Breast epithelium (tissue), 3 donors: ENCODE results near the gene FGF5.
"Not testable (repeated sequence)": the region's sequence is repeated elsewhere in the genome, so short reads cannot be mapped to it uniquely, and the experiment has no call there.

Source experiments
- POLR2AphosphoS5 ChIP-seq, 3 donors: sonication (generic); formaldehyde crosslinking; IDR thresholded peaks; one replicate each; pipeline ENCODE4 v1.6.1; 2017; ENCODE audit warnings: antibody characterized with exemption in 3 of 3
- TF ChIP-seq, protein P1 (sequence below), 3 donors: fragments of 450-650 bp; IDR thresholded peaks; one replicate each; pipeline ENCODE4 v1.5.1; 2016 to 2017; ENCODE audit warnings: antibody characterized with exemption in 3 of 3, mild to moderate bottlenecking in 3 of 3, moderate library complexity in 3 of 3

DNA sequence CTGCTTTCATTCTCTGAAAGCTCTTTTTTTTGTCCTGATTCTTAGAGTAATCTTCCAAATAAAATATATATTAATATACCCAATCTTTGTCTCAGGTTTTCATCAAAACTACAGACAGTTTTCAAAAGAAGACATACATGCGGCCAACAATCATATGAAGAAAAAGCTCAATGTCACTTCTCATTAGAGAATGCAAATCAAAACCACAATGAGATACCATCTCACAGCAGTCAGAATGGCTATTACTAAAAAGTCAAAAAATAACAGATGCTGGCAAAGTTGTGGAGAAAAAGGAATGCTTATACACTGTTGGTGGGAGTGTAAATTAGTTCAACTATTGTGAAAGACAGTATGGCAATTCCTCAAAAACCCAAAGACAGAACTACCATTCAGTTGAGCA, 19.0 kb upstream of the FGF5 start:
- TF ChIP-seq, protein P1, sequence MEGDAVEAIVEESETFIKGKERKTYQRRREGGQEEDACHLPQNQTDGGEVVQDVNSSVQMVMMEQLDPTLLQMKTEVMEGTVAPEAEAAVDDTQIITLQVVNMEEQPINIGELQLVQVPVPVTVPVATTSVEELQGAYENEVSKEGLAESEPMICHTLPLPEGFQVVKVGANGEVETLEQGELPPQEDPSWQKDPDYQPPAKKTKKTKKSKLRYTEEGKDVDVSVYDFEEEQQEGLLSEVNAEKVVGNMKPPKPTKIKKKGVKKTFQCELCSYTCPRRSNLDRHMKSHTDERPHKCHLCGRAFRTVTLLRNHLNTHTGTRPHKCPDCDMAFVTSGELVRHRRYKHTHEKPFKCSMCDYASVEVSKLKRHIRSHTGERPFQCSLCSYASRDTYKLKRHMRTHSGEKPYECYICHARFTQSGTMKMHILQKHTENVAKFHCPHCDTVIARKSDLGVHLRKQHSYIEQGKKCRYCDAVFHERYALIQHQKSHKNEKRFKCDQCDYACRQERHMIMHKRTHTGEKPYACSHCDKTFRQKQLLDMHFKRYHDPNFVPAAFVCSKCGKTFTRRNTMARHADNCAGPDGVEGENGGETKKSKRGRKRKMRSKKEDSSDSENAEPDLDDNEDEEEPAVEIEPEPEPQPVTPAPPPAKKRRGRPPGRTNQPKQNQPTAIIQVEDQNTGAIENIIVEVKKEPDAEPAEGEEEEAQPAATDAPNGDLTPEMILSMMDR (IDR thresholded peaks at IDR 0.05): not testable (repeated sequence)
- TF ChIP-seq POLR2AphosphoS5 (IDR thresholded peaks at IDR 0.05): not testable (repeated sequence)
